Transverse colon (tissue), 4 donors: Measurements from ENCODE around the gene RPRD1B.

Experiments used
- CTCF ChIP-seq, 5 experiments: fragments of 200-600 bp in 3 of 5; fragments of 450-650 bp in 2 of 5; sonication (generic) in 3 of 5; IDR thresholded peaks; 1 replicate in 2 of 5; 2 replicates in 3 of 5; pipeline ENCODE4 v1.5.1; 2016 to 2017; ENCODE audit warnings: antibody characterized with exemption in 5 of 5, inconsistent platforms in 3 of 5, mild to moderate bottlenecking in 2 of 5, moderate library complexity in 1 of 5
- POLR2A ChIP-seq: fragments of 450-650 bp; IDR thresholded peaks from one replicate; pipeline ENCODE4 v1.6.1; 2016; ENCODE audit warnings: antibody characterized with exemption, mild to moderate bottlenecking, moderate library complexity
- POLR2AphosphoS5 ChIP-seq, 3 donors: sonication (generic); formaldehyde crosslinking; IDR thresholded peaks; one replicate each; pipeline ENCODE4 v1.6.1; 2016; ENCODE audit warnings: antibody characterized with exemption in 3 of 3

- no peak for TF ChIP-seq CTCF (IDR thresholded peaks at IDR 0.05)
- TF ChIP-seq POLR2A = no peak
- no peak for TF ChIP-seq POLR2AphosphoS5 (IDR thresholded peaks at IDR 0.05)
Measured at GRCh38 chr20:37991157-37991866, 42.2 kb upstream of the RPRD1B start.
